GM23338 (cell line): ENCODE data around the gene CDH8.

Experiments
- CREB1 ChIP-seq: fragments of 250-450 bp; sonication (Bioruptor Pico); IDR thresholded peaks from 2 replicates; pipeline ENCODE4 v1.5.0; 2020; ENCODE audit warnings: low read depth, mild to moderate bottlenecking, moderate library complexity
- CTCF ChIP-seq, 2 experiments: fragments of 200-600 bp in 1 of 2; sonication (generic) in 1 of 2; conservative IDR thresholded peaks; 2 replicates each; pipeline versions ENCODE4 v1.5.1 to v1.6.1; 2016 to 2017; ENCODE audit warnings: antibody characterized with exemption in 2 of 2, low read depth in 2 of 2, mild to moderate bottlenecking in 2 of 2, moderate library complexity in 1 of 2
- EZH2 ChIP-seq: fragments of 200-600 bp; sonication (generic); IDR thresholded peaks from one replicate; pipeline ENCODE4 v1.8.0; 2017; ENCODE audit warnings: antibody characterized with exemption, mild to moderate bottlenecking, low read depth; ENCODE audit not compliant: unreplicated experiment
- REST ChIP-seq: IDR thresholded peaks from one replicate; pipeline ENCODE4 v1.6.1; 2018; ENCODE audit warnings: antibody characterized with exemption; ENCODE audit not compliant: unreplicated experiment
- ZNF114 ChIP-seq: fragments of 250-450 bp; sonication (Bioruptor Pico); IDR thresholded peaks from 2 replicates; pipeline ENCODE4 v1.5.0; 2020; ENCODE audit warnings: mild to moderate bottlenecking, moderate library complexity

DNA sequence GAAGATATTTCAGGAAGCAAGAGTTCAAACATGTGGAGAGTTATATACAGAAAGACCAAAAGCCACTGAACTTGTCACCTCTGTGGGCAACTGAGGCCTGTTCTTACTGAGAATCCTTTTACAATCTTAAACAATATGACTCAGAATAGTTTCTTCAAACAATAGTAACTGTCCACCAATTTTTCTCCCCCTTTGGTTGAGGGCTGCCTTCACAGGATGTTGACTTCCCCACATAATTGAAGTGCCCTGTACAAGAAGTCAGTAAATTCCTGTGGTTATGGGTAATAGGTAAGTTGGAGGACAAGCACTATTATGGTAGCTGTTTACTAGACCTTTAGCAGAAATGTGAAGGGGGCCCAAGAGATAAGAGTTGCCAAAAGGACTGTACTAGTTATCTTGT, 215.8 kb downstream of the CDH8 start:
- TF ChIP-seq EZH2: no peak
- TF ChIP-seq ZNF114 (CRISPR knock-in tag): no peak
- no peak for TF ChIP-seq REST
- no peak for TF ChIP-seq CTCF (conservative IDR thresholded peaks at IDR 0.05; ENCODE audit: low read depth in 2 of 2)
- no peak for TF ChIP-seq CREB1 (CRISPR knock-in tag)
